ENCODE data around the gene NRXN3. TPM values are rescaled to one million over a fixed set of nuclear protein-coding genes. Genes with fewer than 3 reads are reported as not detected.

NRXN3 gene
- total and polyA plus RNA-seq, 4 donors, result 1.4 to 8.3 (median 4.4) TPM

- Histone ChIP-seq H3K9me3 (ENCODE audit: control insufficient read depth in 4 of 4, insufficient read depth in 3 of 4, low read length in 3 of 4) (no peaks in the 10 kb centered on the region), H3K9ac (ENCODE audit: insufficient read depth in 1 of 2, low read length in 2 of 2) (no peak overlapping the region), H3K27me3 (ENCODE audit: control insufficient read depth in 3 of 3, insufficient read depth in 3 of 3, low read length in 2 of 3) (no peaks in the 10 kb centered on the region), H3K27ac (ENCODE audit: low read depth in 1 of 2, low read length in 1 of 2) (no peak overlapping the region), H3K36me3 (ENCODE audit: control insufficient read depth in 4 of 4, insufficient read depth in 4 of 4, low read length in 4 of 4) (no peaks in the 10 kb centered on the region), H3K4me3 (no peak overlapping the region), H3K4me1 (ENCODE audit: control insufficient read depth in 5 of 5, insufficient read depth in 5 of 5, low read length in 5 of 5) (no peaks in the 10 kb centered on the region)
- peak in 2 of 3 donors; percentile 17 to 43 for DNase-seq
- ATAC-seq (ENCODE audit: insufficient read depth, low FRiP score), result peak; percentile 88
- 75 to 80% methylated on average over 10 of the region's 10 CpGs for WGBS, 2 donors
- TF ChIP-seq CTCF (IDR thresholded peaks at IDR 0.05; ENCODE audit: control extremely low read depth, extremely low read depth), result no peak
These were observed 1199.5 kb downstream of the NRXN3 start for GRCh38 chr14:79369359-79370332.

GRCh38 chr14:79370969-79371368 is 1200.8 kb downstream of the NRXN3 start:
- no peak overlapping the region for H3K9ac ChIP-seq (ENCODE audit: insufficient read depth in 1 of 2, low read length in 2 of 2)
- H3K4me3 ChIP-seq, result no peak overlapping the region
- no peak for ATAC-seq (ENCODE audit: insufficient read depth, low FRiP score)
- H3K4me1 ChIP-seq (ENCODE audit: control insufficient read depth in 5 of 5, insufficient read depth in 5 of 5, low read length in 5 of 5), result peaks cover 0 to 1% (median 0%) of the 10 kb centered on the region in 5 donors
- no peaks in the 10 kb centered on the region for H3K27me3 ChIP-seq (ENCODE audit: control insufficient read depth in 3 of 3, insufficient read depth in 3 of 3, low read length in 2 of 3)
- no peak overlapping the region for H3K27ac ChIP-seq (ENCODE audit: low read depth in 1 of 2, low read length in 1 of 2)
- 80 to 93% methylated on average over 1 of the region's 1 CpG for WGBS, 2 donors
- DNase-seq, result no peak
- H3K9me3 ChIP-seq (ENCODE audit: control insufficient read depth in 4 of 4, insufficient read depth in 3 of 4, low read length in 3 of 4), result no peaks in the 10 kb centered on the region
- H3K36me3 ChIP-seq (ENCODE audit: control insufficient read depth in 4 of 4, insufficient read depth in 4 of 4, low read length in 4 of 4), result no peaks in the 10 kb centered on the region
- TF ChIP-seq CTCF (IDR thresholded peaks at IDR 0.05; ENCODE audit: control extremely low read depth, extremely low read depth), result no peak

- no peak overlapping the region for H3K9ac ChIP-seq (ENCODE audit: insufficient read depth in 1 of 2, low read length in 2 of 2)
- no peak overlapping the region for H3K4me3 ChIP-seq
- ATAC-seq (ENCODE audit: insufficient read depth, low FRiP score) (no peak), DNase-seq (no peak)
- H3K4me1 ChIP-seq (ENCODE audit: control insufficient read depth in 5 of 5, insufficient read depth in 5 of 5, low read length in 5 of 5), result peaks cover 0 to 1% (median 0%) of the 10 kb centered on the region in 5 donors
- H3K9me3 ChIP-seq (ENCODE audit: control insufficient read depth in 4 of 4, insufficient read depth in 3 of 4, low read length in 3 of 4), result no peaks in the 10 kb centered on the region
- H3K36me3 ChIP-seq (ENCODE audit: control insufficient read depth in 4 of 4, insufficient read depth in 4 of 4, low read length in 4 of 4), result no peaks in the 10 kb centered on the region
- TF ChIP-seq CTCF (IDR thresholded peaks at IDR 0.05; ENCODE audit: control extremely low read depth, extremely low read depth), result no peak
- H3K27ac ChIP-seq (ENCODE audit: low read depth in 1 of 2, low read length in 1 of 2), result no peak overlapping the region
- WGBS, 2 donors, result 84 to 85% methylated on average over 6 of the region's 6 CpGs
- H3K27me3 ChIP-seq (ENCODE audit: control insufficient read depth in 3 of 3, insufficient read depth in 3 of 3, low read length in 2 of 3), result no peaks in the 10 kb centered on the region
These were observed 1203.3 kb downstream of the NRXN3 start for GRCh38 chr14:79373451-79373850.

Data from lung (tissue), 12 donors.